HCEC 1CT (cell line): ENCODE results near the gene CD68.

Experiments
- DNase-seq: peaks from one replicate; pipeline ENCODE4 v3.0.0-alpha.2; 2017

The CD68 gene

DNA sequence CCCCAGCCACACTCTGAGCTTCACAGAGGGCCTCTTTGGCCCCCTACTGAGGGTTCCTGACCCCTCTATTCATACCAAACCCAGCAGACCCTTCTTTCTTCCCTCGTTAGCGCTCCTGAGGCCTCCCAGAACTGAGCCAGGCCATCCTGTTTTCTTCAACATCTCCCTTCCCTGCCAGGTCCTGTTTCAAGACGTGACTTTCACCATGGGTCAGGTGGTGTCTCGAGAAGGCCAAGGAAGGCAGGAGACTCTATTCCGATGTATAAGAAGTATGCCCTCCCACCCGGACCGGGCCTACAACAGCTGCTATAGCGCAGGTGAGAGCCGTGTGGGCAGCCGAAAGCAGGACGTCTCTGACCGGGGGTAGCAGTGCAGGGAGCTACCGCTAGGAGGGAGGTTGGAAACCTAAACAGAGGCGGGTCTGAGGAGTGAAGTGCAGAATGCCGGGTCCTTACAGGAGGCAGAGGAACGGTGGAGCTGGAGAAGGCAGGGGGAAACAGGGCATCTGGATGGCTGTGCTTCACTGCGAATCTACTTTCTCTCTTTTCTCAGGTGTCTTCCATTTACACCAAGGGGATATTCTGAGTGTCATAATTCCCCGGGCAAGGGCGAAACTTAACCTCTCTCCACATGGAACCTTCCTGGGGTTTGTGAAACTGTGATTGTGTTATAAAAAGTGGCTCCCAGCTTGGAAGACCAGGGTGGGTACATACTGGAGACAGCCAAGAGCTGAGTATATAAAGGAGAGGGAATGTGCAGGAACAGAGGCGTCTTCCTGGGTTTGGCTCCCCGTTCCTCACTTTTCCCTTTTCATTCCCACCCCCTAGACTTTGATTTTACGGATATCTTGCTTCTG is 19.0 kb upstream of the CD68 start:
- peak; percentile 39 for DNase-seq

DNA sequence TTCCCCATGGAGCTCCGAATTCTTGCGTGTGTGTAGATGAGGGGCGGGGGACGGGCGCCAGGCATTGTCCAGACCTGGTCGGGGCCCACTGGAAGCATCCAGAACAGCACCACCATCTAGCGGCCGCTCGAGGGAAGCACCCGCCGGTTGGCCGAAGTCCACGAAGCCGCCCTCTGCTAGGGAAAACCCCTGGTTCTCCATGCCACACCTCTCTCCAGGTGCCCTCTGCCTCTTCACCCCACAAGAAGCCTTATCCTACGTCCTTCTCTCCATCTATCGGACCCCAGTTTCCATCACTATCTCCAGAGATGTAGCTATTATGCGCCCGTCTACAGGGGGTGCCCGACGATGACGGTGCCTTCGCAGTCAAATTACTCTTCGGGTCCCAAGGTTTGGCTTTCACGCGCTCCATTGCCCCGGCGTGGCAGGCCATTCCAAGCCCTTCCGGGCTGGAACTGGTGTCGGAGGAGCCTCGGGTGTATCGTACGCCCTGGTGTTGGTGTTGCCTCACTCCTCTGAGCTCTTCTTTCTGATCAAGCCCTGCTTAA is 18.3 kb upstream of the CD68 start:
- DNase-seq, result peak; percentile 74

DNA sequence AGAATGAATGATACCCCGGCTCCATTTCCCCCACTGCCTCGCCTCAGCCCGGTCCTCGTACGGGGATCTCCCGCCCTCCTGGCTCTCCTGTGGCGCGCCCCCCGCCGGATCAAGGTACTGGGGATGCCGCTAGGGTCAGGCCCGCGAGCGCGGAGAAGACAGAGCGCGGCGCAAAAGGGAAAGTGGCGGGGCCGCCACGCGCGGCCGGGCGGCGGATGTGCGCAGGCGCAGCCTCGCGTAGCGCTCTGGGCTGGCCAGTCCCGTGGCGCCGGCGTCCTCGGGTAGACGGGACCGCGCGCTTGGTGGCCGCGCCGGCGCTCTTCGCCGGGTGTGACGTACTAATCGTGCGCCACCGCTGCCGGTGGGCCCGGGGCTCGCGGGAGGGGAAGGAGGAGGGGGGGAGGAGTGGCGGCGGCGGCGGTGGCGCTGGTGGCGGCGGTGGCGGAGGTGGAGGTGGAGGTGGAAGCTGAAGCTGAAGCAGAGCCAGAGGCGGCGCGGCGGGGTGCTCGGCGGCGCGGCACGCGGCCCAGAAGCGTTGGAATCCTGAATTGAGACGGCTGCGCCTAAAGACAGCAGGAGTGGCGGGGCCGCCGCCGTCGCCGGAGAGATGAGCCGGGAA is 17.7 kb upstream of the CD68 start, which contains the start of gene SENP3:
Gene SENP3, plus strand, starts transcription at position 331 of the 619 bp plus-strand sequence. CDS start 1,158 bp downstream, outside the sequence.
- peak; percentile 81 for DNase-seq

DNA sequence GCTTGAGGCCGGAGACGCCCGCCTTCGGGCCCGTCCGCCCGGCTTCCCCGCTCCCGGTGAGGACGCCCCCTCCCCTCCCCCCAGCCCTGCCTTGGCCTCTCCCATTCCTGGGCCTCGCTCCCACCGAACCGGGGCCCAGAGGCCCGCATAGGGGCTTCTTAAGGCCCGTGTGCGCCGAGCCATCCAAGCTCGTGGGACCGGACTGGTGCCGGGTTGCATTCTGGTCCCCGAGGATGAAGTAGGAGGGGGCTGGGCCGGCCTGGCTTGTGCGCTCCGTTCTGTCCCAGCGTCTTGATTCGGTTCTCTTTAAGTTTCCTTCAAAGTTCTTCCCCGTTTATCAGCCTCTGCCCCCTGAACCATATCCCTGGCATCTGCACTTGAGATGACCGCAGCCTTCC is 17.2 kb upstream of the CD68 start:
- DNase-seq, result no peak

DNA sequence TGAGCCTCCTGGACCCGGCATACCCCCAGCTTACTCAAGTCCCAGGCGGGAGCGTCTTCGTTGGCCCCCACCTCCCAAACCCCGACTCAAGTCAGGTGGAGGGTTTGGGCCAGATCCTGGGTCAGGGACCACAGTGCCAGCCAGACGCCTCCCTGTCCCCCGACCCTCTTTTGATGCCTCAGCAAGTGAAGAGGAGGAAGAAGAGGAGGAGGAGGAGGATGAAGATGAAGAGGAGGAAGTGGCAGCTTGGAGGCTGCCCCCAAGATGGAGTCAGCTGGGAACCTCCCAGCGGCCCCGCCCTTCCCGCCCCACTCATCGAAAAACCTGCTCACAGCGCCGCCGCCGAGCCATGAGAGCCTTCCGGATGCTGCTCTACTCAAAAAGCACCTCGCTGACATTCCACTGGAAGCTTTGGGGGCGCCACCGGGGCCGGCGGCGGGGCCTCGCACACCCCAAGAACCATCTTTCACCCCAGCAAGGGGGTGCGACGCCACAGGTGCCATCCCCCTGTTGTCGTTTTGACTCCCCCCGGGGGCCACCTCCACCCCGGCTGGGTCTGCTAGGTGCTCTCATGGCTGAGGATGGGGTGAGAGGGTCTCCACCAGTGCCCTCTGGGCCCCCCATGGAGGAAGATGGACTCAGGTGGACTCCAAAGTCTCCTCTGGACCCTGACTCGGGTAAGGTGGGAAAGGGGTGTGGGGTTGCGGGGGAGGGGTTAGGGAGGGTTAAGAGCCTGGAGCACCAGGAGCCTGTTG is 16.1 kb upstream of the CD68 start:
- DNase-seq, result no peak

DNA sequence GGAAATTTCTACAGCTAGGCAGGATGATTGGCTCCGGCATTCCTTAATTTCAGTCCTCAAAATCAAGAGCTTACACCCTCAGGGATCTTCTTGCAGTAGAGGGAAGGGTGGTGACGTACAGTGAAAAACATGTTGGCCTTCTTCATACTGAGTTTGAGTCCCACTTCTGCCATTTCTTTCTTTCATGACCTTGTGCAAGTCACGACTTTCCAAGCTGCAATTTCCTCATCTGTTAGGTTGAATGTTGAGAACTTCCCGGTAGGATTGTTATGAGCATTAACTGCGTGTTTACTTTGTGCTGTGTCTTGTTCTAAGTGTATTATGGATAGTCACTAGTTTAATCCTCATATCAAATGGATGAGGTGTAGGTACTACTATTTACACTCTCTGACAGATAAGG is 9.9 kb upstream of the CD68 start:
- DNase-seq, result no peak

DNA sequence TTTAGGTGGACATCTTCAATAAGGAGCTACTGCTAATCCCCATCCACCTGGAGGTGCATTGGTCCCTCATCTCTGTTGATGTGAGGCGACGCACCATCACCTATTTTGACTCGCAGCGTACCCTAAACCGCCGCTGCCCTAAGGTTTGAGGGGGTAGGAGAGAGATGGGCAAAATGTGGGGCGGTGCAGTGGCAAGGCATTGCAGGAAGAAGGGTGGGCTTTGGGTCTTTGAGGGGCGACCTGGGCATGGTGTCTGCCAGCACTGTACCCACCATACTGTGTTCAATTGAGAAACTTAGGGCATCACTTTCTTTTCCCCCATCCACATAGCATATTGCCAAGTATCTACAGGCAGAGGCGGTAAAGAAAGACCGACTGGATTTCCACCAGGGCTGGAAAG is 9.1 kb upstream of the CD68 start:
- no peak for DNase-seq

DNA sequence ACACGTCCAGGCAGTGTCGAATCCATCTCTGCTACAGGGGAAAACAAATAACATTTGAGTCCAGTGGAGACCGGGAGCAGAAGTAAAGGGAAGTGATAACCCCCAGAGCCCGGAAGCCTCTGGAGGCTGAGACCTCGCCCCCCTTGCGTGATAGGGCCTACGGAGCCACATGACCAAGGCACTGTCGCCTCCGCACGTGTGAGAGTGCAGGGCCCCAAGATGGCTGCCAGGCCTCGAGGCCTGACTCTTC is 7.2 kb upstream of the CD68 start:
- DNase-seq, result no peak

DNA sequence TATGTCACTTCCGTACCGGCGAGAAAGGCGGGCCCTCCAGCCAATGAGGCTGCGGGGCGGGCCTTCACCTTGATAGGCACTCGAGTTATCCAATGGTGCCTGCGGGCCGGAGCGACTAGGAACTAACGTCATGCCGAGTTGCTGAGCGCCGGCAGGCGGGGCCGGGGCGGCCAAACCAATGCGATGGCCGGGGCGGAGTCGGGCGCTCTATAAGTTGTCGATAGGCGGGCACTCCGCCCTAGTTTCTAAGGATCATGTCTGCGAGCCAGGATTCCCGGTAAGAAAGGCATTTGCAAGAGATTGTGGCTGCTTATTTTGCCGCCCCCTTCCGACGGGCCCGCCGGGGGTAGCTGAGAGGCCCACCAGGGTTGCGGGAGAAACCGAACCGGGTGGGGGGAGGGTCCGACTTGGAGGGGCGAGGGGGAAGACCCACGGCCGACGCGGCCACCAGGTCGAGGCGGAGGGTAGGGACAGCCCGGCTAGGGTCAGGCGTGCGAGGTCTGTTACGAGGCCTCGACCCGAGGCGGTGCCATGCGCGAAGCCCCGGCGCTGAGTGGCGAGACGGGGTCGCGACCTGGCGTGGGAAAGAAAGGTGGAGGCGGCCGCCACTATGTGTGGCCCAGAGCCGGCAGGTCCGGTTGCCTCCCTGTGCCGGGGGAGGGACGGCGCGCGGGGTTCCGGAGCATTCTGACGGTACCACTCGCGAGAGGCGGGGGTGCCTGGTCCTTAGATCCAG is 6.7 kb upstream of the CD68 start:
- peak; percentile 97 for DNase-seq

DNA sequence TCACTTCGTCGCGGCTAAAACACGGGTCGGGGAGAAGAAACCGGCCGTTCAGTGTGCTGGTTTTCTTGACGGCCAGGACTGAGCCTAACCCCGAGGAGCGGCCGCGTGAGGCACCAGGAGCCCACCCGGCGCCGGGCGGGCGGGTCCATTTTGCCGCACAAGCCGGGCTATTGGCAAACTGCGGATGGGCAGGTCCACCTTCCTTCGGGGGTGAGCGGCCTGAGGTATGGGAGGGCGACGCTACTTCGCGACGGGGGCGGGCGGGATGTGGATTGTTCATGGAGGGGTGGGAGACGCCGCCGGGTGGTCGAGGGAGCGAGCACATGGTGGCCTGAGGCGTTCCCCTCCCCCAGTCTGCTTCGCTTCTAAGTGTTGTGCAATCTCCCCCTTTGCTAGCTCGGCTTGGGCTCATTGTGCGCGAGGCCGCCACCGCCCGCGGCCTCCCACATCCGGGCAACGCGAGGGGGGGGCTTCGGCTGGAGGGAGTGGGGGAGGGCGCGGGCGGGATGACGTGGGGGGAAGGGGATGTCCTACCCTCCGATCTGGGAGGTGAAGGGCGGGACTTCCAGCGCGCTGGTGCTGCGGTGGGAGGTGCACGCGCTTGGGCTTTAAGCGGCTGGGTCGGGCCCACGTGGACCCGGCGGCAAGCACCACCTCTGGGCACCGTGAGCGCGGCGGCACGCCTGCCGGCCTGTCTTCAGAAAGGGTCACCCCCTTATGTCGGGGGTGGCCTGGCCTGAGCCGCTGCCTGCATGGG is 5.9 kb upstream of the CD68 start:
- DNase-seq, result peak; percentile 80

DNA sequence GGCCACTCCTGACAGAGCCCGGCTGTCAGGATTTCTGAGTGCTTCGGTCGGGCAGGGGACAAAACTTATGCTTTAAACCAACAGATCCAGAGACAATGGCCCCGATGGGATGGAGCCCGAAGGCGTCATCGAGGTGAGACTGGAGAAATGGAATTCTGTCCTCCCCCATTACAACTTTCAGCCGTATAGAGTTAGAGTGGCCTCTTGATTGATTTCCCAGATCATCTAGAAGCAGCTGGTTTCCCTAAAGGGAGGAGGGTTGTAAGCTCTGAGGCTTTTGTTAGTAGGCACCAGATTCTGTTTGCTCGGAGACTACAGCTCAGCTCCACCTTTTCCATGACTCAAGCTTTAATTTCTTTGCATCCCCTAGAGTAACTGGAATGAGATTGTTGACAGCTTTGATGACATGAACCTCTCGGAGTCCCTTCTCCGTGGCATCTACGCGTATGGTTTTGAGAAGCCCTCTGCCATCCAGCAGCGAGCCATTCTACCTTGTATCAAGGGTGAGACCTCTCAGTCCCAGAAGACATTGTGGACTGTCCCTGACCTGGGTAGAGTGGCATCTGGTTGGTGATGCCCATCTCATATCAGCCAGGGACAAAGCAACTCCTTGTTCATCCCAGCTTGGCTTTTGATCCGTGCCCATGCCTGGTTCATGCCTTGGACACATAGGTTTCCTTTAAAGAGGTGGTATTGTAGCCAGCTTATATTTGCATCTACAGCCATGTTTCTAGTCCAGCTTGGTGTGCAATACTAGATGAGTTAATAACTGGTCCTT is 5.1 kb upstream of the CD68 start:
- DNase-seq, result no peak

DNA sequence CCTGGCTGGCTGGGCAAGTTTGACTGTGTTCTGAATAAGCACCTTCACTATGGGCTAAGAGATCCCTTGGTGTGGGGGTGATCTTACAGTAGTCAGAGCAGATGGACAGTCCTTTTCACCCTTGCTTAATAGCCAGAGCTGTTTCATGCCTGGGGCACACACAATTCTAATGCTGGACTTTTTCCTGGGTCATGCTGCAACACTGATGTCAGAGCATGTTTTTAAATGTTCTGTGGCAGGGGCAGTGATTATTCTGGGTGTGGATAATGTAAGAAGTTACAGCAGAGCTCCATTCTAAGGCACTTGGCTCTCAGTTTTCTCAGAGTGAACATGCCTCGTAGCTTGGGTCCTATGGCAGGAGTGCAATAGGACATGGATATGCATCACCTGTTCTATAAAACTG is 4.0 kb upstream of the CD68 start:
- DNase-seq, result no peak

DNA sequence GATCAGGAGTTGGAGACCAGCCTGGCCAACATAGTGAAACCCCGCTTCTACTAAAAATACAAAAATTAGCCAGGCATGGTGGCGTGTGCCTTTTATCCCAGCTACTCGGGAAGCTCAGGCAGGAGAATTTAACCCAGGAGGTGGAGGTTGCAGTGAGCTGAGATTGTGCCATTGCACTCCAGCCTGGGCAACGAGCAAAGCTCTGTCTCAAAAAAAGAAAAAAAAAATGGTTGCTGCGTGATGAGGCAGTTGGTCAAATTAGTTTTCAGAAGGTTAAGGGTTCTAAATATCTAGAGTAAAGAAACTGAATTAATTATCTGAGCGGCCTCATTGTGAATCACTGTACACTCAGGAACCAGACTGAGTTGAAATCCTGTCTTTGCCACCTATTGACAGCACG is 3.5 kb upstream of the CD68 start:
- DNase-seq, result no peak

DNA sequence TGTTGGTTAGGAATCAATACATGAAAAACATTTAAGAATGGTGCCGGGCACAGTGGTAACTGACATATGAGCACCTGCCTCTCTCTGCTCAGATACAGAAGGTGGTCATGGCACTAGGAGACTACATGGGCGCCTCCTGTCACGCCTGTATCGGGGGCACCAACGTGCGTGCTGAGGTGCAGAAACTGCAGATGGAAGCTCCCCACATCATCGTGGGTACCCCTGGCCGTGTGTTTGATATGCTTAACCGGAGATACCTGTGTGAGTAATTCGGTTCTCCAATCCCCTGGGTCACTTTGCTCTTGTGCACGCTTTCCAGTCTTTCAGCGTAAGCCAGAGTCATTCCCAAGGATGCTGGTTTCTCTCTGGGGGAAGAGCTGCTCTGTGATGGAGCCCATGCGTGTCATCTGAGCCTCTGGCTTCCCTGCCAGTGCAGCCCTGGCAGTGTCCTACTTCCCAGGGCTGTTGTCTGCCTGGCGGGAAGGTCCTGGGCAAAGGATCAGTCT is 3.0 kb upstream of the CD68 start:
- no peak for DNase-seq

DNA sequence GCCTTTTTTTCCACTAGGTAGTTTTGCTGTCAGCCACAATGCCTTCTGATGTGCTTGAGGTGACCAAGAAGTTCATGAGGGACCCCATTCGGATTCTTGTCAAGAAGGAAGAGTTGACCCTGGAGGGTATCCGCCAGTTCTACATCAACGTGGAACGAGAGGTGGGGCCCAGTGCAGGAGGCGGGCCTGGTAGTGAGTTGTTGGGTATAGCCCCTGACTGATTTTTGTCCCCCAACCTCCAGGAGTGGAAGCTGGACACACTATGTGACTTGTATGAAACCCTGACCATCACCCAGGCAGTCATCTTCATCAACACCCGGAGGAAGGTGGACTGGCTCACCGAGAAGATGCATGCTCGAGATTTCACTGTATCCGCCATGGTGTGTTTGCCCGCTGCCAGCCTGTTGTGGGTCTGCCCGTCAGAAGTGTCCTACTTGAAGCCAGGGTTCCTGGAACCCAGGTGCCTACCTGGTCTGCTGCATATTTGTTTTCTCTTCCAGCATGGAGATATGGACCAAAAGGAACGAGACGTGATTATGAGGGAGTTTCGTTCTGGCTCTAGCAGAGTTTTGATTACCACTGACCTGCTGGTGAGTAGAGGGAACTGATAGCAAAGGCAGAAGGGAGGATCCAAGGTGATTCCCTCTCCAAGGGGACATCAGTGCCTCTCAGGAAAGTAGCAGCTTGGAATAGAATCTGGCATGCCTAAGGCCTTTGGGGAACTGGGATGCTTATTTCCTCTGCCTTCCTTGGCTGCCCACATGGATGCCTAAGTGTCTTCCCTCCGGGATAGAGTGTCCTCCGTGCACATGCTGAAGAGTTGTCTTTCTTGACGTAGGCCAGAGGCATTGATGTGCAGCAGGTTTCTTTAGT is 1.9 kb upstream of the CD68 start:
- no peak for DNase-seq

DNA sequence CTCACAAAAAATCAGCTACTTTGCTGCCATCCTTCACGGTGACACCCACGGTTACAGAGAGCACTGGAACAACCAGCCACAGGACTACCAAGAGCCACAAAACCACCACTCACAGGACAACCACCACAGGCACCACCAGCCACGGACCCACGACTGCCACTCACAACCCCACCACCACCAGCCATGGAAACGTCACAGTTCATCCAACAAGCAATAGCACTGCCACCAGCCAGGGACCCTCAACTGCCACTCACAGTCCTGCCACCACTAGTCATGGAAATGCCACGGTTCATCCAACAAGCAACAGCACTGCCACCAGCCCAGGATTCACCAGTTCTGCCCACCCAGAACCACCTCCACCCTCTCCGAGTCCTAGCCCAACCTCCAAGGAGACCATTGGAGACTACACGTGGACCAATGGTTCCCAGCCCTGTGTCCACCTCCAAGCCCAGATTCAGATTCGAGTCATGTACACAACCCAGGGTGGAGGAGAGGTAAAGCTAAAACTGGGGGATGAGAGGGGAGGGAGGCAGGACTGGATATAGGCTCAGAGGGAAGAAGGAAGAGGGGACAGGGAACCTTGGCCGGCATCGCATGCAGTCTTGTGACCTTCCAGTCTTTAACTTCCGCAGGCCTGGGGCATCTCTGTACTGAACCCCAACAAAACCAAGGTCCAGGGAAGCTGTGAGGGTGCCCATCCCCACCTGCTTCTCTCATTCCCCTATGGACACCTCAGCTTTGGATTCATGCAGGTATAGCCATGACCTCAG is 581 bp downstream of the CD68 start:
- no peak for DNase-seq

DNA sequence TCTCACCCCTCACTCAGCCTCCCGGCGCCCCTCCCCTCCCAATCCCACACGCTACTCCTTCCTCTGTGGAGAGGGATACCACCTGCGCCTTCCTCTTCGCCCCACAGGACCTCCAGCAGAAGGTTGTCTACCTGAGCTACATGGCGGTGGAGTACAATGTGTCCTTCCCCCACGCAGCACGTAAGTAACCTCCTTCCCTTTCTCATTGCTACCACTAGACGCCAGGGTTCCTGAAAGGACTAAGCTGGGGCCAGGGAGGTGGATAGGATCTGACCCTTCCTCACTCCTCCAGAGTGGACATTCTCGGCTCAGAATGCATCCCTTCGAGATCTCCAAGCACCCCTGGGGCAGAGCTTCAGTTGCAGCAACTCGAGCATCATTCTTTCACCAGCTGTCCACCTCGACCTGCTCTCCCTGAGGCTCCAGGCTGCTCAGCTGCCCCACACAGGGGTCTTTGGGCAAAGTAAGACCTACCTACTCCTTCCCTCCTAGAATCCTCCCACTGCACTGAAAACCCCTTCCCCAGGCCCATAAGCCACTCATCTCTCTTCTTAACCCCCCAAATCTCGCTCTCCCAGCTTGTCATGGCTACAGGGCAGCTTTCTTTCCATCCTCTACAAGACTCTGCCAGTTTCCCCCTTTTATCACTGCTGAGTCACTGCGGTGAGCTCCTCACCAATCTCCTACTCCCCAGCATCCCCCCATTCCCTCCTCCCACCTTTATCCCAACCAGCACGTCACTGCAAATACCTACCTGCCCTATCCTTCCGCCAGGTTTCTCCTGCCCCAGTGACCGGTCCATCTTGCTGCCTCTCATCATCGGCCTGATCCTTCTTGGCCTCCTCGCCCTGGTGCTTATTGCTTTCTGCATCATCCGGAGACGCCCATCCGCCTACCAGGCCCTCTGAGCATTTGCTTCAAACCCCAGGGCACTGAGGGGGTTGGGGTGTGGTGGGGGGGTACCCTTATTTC is 1.5 kb downstream of the CD68 start:
- DNase-seq, result no peak
